GM12875 (cell line): Measurements from ENCODE around the gene GPC5.

ENCODE experiments used
- H3K4me3 ChIP-seq: one replicate; pipeline ENCODE4 v1.5.1; 2011; ENCODE audit warnings: low read depth, low read length, control low read depth
- CTCF ChIP-seq: IDR thresholded peaks from 2 replicates; pipeline ENCODE4 v1.5.1; 2011; ENCODE audit warnings: low read depth, mild to moderate bottlenecking, control low read depth, inconsistent platforms, low read length, moderate library complexity, borderline replicate concordance; ENCODE audit not compliant: insufficient read depth

Gene GPC5

GRCh38 chr13:92661406-92661805 lies 1263.0 kb downstream of the GPC5 start:
- no peak for TF ChIP-seq CTCF
- H3K4me3 ChIP-seq: no peak overlapping the region

DNA sequence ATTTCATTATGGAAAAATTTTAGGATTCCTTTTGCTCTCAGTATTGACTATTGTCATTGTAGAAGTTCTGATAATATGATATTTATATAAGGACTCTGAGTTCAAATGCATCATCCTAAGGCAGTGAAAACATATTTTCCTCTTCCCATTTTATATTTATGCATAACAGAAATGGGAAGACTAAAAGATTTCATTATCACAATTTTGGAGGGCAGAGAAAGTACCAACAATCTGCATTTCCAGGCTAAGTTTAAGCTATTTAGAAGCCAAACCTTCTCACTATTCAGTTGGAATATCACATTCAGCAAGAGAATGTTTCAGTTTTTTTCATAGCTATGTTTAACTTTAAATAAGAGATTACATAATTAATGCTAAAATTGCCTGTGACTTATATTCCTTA lies 1269.7 kb downstream of the GPC5 start:
- H3K4me3 ChIP-seq: no peak overlapping the region
- no peak for TF ChIP-seq CTCF

- no peak overlapping the region for H3K4me3 ChIP-seq
- TF ChIP-seq CTCF: no peak
Observed at GRCh38 chr13:92670096-92670495, 1271.7 kb downstream of the GPC5 start.

GRCh38 chr13:92671821-92672220 lies 1273.4 kb downstream of the GPC5 start:
- TF ChIP-seq CTCF: no peak
- no peak overlapping the region for H3K4me3 ChIP-seq

DNA sequence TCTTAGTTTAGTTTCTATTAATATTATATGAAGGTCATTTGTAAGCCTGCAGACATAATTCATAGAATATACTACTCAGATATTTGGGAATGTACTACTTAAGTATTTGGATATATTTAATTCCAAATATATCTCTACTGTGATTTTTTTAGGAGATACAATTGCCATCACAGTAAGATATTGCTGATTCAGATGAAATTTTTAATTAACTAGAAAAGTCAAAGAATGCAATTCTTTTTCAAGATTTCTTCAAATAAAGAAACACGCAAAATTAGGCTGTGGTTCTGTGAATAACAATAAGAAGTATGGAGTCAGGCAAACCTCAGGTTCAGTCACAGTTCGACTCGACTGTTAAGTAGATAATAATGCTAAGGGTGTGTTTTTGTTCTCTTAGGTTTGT lies 1277.8 kb downstream of the GPC5 start:
- TF ChIP-seq CTCF: no peak

DNA sequence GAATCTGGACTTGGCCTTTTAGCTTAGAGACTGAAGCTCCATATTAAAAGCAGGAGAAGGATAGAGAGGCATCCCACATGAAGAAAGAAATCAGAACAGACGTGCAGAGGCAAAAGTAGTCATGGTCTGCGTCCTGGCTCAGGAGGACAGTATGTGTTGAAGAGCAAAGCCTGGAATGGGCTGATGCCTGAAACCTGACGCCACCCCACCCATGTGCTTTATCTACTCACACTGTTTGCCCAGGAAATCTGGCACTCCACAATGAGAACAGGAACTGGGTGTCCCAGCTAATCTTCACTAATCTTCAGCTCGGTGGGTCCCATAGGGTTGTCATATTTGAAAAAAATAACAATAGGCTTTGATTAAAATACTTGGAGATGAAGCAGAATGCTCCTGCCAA lies 1279.2 kb downstream of the GPC5 start:
- TF ChIP-seq CTCF: no peak
- H3K4me3 ChIP-seq: no peak overlapping the region

More for the DNA sequence above, 1277.8 kb downstream of the GPC5 start:
- no peak overlapping the region for H3K4me3 ChIP-seq

DNA sequence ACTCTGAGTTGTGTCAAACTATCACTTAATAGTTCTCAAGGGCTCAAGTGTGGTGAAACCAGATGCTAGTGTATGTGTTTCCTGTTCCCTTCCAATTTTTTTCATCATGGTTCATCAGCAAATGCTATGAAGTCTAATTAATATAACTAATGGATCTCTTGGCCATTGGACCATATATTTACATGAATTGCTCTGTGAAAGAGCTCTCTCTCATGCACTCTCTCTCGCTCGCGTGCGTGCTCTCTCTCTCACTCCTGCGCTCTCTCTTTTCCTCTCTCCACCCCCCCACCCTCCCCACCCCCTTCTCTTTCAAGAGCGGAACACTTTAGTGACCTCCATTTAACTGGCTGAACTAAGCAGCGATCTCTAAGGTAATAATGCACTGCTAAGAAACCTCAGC lies 1281.2 kb downstream of the GPC5 start:
- H3K4me3 ChIP-seq: no peak overlapping the region
- no peak for TF ChIP-seq CTCF
